ENCODE results near the gene ABHD4. TPM values are rescaled to one million over a fixed set of nuclear protein-coding genes. Genes with fewer than 3 reads are reported as not detected.

Gene ABHD4
- total RNA-seq, 6 experiments from 2014 or later: 22.2 to 31.6 (median 27.5) TPM

DNA sequence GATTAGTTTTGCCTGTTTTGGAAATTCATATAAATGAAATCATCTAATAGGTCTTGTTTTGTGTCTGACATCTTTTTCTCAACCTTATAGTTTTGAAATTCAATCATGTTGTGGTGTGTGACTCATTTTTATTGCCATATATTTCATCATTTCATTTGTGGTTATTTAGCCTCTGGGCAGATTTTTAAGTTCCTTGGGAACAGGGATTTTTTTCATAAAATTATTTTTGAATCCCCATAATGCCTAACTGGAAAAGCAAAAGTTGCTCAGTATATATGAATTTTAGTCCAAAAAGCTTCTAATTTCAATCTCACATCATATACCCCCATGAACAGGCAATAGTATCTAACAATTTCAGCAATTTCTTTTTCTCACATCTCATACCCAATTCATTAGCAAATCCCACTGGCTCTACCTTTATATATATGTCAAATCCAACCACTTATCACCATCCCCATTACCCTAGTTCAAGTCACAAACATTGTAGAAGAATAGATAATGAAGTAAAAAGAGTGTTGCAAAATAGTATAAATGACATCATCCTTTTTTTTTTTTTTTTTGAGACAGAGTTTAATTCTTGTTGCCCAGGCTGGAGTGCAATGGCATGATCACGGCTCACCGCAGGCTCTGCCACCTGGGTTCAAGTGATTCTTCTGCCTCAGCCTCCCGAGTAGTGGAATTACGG is 48.6 kb downstream of the ABHD4 start:
- Mint-ChIP-seq H3K4me3 (no peak overlapping the region), H3K9me3 (no peaks in the 10 kb centered on the region), H3K27ac (peak overlapping the region; percentile 15), H3K27me3 (ENCODE audit: insufficient read depth) (peaks cover 2% of the 10 kb centered on the region), H3K36me3 (ENCODE audit: low read depth) (no peaks in the 10 kb centered on the region), H3K4me1 (ENCODE audit: low read depth) (peaks cover 16% of the 10 kb centered on the region)
- TF ChIP-seq, protein P1, sequence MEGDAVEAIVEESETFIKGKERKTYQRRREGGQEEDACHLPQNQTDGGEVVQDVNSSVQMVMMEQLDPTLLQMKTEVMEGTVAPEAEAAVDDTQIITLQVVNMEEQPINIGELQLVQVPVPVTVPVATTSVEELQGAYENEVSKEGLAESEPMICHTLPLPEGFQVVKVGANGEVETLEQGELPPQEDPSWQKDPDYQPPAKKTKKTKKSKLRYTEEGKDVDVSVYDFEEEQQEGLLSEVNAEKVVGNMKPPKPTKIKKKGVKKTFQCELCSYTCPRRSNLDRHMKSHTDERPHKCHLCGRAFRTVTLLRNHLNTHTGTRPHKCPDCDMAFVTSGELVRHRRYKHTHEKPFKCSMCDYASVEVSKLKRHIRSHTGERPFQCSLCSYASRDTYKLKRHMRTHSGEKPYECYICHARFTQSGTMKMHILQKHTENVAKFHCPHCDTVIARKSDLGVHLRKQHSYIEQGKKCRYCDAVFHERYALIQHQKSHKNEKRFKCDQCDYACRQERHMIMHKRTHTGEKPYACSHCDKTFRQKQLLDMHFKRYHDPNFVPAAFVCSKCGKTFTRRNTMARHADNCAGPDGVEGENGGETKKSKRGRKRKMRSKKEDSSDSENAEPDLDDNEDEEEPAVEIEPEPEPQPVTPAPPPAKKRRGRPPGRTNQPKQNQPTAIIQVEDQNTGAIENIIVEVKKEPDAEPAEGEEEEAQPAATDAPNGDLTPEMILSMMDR (IDR thresholded peaks at IDR 0.05): no peak
- peak; percentile 64 for DNase-seq

DNA sequence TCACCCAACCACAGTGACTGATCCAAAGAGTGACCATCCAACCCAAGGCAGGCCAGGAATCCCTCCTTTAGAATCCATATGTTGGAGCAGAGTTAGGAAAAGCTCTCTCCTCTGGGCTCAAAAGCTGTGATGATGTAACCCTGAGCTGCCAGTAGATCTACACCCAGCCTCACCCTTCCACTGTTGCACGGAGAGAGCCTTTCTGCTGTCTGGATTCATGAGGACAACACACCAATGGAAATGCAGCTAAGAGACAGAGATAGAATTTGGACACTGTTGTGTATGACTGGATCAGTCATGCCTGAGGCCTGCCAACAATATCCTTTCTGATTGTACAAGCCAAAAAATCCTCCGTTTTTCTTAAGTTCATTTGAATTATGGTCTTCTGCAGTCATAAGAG is 50.4 kb downstream of the ABHD4 start:
- no peaks in the 10 kb centered on the region for H3K36me3 Mint-ChIP-seq (ENCODE audit: low read depth)
- peaks cover 17% of the 10 kb centered on the region for H3K4me1 Mint-ChIP-seq (ENCODE audit: low read depth)
- H3K4me3 Mint-ChIP-seq: no peak overlapping the region
- H3K27ac Mint-ChIP-seq: no peak overlapping the region
- peaks cover 2% of the 10 kb centered on the region for H3K27me3 Mint-ChIP-seq (ENCODE audit: insufficient read depth)
- no peaks in the 10 kb centered on the region for H3K9me3 Mint-ChIP-seq
- TF ChIP-seq, protein P1 (IDR thresholded peaks at IDR 0.05): no peak
- DNase-seq: no peak

DNA sequence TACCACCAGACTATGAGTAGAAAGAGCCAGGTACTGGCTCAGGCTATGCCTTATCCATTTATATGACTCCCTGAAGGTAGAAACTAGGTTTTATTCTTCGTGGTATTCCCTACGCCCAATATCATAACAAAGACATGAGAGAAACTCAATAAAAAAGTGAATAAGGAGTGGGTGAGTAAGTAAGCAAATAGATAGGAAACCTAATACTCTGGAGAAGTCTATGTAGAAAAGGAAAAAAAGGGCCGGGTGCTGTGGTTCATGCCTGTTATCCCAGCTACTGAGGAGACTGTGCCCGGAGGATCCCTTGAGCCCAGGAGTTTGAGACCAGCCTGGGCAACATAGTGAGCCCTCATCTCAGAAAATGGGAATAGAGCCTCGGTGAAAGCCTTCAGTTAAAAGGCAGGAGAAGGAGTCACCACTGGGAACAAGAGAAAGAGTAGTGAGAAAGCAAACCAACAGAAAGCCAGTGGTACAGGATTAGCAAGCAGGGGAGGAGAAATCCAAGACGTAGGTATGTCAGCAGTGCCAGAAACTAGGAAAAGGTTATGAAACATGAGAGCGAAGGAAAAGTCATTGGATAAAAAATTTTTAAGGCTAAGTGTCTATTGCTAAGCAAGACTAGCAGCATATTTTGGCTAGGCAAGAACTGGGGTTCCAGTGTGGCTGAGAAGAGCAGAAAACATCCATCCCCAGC is 52.1 kb downstream of the ABHD4 start:
- Mint-ChIP-seq H3K9me3 (no peaks in the 10 kb centered on the region), H3K4me3 (no peak overlapping the region), H3K27ac (no peak overlapping the region), H3K4me1 (ENCODE audit: low read depth) (peaks cover 17% of the 10 kb centered on the region), H3K27me3 (ENCODE audit: insufficient read depth) (peaks cover 2% of the 10 kb centered on the region; the same call in 1 of the 2 replicates), H3K36me3 (ENCODE audit: low read depth) (no peaks in the 10 kb centered on the region)
- no peak for DNase-seq
- TF ChIP-seq, protein P1 (IDR thresholded peaks at IDR 0.05): no peak

DNA sequence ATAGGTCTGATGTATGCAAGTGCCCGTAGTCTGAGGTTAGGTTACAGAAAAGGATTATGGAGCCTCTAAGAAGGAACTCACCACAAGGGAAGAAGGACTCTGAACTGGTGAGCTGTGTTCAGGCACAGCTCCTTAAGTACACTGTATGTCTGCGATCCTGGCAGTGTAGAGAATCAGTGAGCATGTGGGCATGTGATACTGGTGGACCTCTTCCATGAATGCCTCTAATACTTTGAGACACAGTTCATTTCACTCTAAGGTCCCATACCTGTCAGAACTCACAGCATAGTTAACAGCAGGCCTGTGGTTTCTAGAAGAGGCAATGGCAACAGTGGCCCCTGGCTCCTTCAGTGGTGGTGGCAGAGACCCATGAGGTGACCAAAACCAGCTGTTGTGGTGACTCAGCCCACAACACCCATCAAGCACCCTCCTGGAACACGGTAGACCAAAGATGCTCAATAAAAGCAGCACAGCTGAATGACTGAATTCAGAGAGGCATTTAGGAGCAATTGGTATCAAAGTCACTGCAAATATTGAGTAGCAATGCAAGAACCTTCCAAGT is 52.9 kb downstream of the ABHD4 start:
- Mint-ChIP-seq H3K9me3 (no peaks in the 10 kb centered on the region), H3K4me1 (ENCODE audit: low read depth) (peaks cover 16% of the 10 kb centered on the region), H3K27ac (no peak overlapping the region), H3K36me3 (ENCODE audit: low read depth) (no peaks in the 10 kb centered on the region), H3K4me3 (no peak overlapping the region), H3K27me3 (ENCODE audit: insufficient read depth) (no peaks in the 10 kb centered on the region; the same call in 1 of the 2 replicates)
- TF ChIP-seq, protein P1 (IDR thresholded peaks at IDR 0.05): no peak
- DNase-seq: no peak

DNA sequence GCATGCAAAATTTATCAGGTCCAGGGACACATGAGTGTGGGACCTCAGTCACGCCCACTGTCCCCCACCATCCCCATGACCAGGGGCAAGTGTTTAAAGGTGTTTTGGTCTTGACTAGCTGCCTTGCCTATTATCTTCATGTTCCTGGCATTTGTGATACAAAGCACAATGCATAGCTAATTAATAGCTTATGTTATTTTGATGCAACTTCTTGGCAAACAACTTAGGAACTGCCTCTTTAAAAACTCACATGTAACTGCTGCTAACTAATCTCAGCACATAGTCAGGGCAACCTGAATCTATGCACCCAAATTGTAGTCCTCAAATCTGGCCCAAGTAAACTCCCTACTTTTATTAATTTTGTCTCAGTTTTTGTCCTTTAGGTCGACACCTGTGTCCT is 53.5 kb downstream of the ABHD4 start:
- H3K27me3 Mint-ChIP-seq (ENCODE audit: insufficient read depth): no peaks in the 10 kb centered on the region; the same call in 1 of the 2 replicates
- no peak overlapping the region for H3K4me3 Mint-ChIP-seq
- peaks cover 11% of the 10 kb centered on the region for H3K4me1 Mint-ChIP-seq (ENCODE audit: low read depth)
- TF ChIP-seq, protein P1 (IDR thresholded peaks at IDR 0.05): no peak
- no peak overlapping the region for H3K27ac Mint-ChIP-seq
- H3K36me3 Mint-ChIP-seq (ENCODE audit: low read depth): no peaks in the 10 kb centered on the region
- no peak for DNase-seq
- H3K9me3 Mint-ChIP-seq: no peaks in the 10 kb centered on the region
